Activated naive CD4-positive, alpha-beta T cell treated with anti-CD3 and anti-CD28 coated beads, Interleukin-2, amount 10 ng/mL, durations not matched to agents 7 days and 5 days (primary cell): Measurements from ENCODE around the gene SH2D4B.

ENCODE experiments used
- CTCF ChIA-PET: fragments of 350-600 bp; sonication (Branson Sonifier 250); formaldehyde crosslinking; loops from one replicate; lab custom pipeline; 2021; ENCODE audit warnings: antibody characterized with exemption; lab: Charles Lee
- DNase-seq: peaks from one replicate; pipeline ENCODE4 v3.0.0-alpha.2; 2020
- H3K27ac Mint-ChIP-seq: one replicate; pipeline ENCODE4 v1.8.0; 2021; ENCODE audit warnings: mild to moderate bottlenecking, moderate library complexity, mixed read lengths
- H3K27me3 Mint-ChIP-seq: one replicate; pipeline ENCODE4 v1.8.0; 2021; ENCODE audit warnings: mild to moderate bottlenecking, mixed read lengths
- H3K36me3 Mint-ChIP-seq: one replicate; pipeline ENCODE4 v1.8.0; 2021; ENCODE audit warnings: mixed read lengths
- H3K4me1 Mint-ChIP-seq: one replicate; pipeline ENCODE4 v1.8.0; 2021; ENCODE audit warnings: mixed read lengths
- H3K4me3 Mint-ChIP-seq: one replicate; pipeline ENCODE4 v1.8.0; 2021; ENCODE audit warnings: mild to moderate bottlenecking, moderate library complexity, mixed read lengths
- H3K9me3 Mint-ChIP-seq: one replicate; pipeline ENCODE4 v1.8.0; 2021; ENCODE audit warnings: mixed read lengths

SH2D4B gene

GRCh38 chr10:80612261-80612660 is 74.6 kb downstream of the SH2D4B start:
- Mint-ChIP-seq H3K36me3 (no peaks in the 10 kb centered on the region), H3K4me1 (no peaks in the 10 kb centered on the region), H3K27ac (no peak overlapping the region), H3K9me3 (peaks cover 3% of the 10 kb centered on the region), H3K4me3 (no peak overlapping the region), H3K27me3 (peaks cover 16% of the 10 kb centered on the region)
- DNase-seq = no peak
- CTCF ChIA-PET = interaction anchor here (2.8 kb wide), 1 partner anchor 12 kb away, joined by 10 read pairs; no protein-coding TSS in a partner anchor

GRCh38 chr10:80613466-80614170 is 75.9 kb downstream of the SH2D4B start:
- CTCF ChIA-PET = no interaction called here
- Mint-ChIP-seq H3K27ac (no peak overlapping the region), H3K4me1 (no peaks in the 10 kb centered on the region), H3K9me3 (peaks cover 3% of the 10 kb centered on the region), H3K27me3 (peaks cover 13% of the 10 kb centered on the region), H3K4me3 (no peak overlapping the region), H3K36me3 (no peaks in the 10 kb centered on the region)
- DNase-seq = no peak

- CTCF ChIA-PET = no interaction called here
- H3K36me3 Mint-ChIP-seq = no peaks in the 10 kb centered on the region
- H3K9me3 Mint-ChIP-seq = peaks cover 3% of the 10 kb centered on the region
- peaks cover 11% of the 10 kb centered on the region for H3K27me3 Mint-ChIP-seq
- H3K4me3 Mint-ChIP-seq = no peak overlapping the region
- no peak for DNase-seq
- H3K27ac Mint-ChIP-seq = no peak overlapping the region
- no peaks in the 10 kb centered on the region for H3K4me1 Mint-ChIP-seq
Measured at GRCh38 chr10:80614576-80615416, 77.1 kb downstream of the SH2D4B start.

- DNase-seq = no peak
- H3K4me1 Mint-ChIP-seq = no peaks in the 10 kb centered on the region
- no peak overlapping the region for H3K4me3 Mint-ChIP-seq
Measured at GRCh38 chr10:80617807-80618206, 80.1 kb downstream of the SH2D4B start.

GRCh38 chr10:80619036-80619435 is 81.3 kb downstream of the SH2D4B start:
- H3K27me3 Mint-ChIP-seq = peaks cover 4% of the 10 kb centered on the region
- H3K27ac Mint-ChIP-seq = no peak overlapping the region
- H3K4me1 Mint-ChIP-seq = no peaks in the 10 kb centered on the region
- CTCF ChIA-PET = interaction anchor here (1.0 to 1.5 kb wide), 3 partner anchors 19 to 43 kb away, joined by 3 to 5 read pairs (median 3); no protein-coding TSS in a partner anchor
- H3K9me3 Mint-ChIP-seq = no peaks in the 10 kb centered on the region
- DNase-seq = no peak
- no peak overlapping the region for H3K4me3 Mint-ChIP-seq
- no peaks in the 10 kb centered on the region for H3K36me3 Mint-ChIP-seq

More at GRCh38 chr10:80617807-80618206, 80.1 kb downstream of the SH2D4B start:
- H3K27ac Mint-ChIP-seq = no peak overlapping the region
- H3K9me3 Mint-ChIP-seq = peaks cover 3% of the 10 kb centered on the region
- no peaks in the 10 kb centered on the region for H3K36me3 Mint-ChIP-seq
- CTCF ChIA-PET = interaction anchor here (1.5 kb wide), 1 partner anchor 21 kb away, joined by 3 read pairs; no protein-coding TSS in a partner anchor
- peaks cover 7% of the 10 kb centered on the region for H3K27me3 Mint-ChIP-seq

GRCh38 chr10:80622153-80622552 is 84.5 kb downstream of the SH2D4B start:
- peaks cover 4% of the 10 kb centered on the region for H3K27me3 Mint-ChIP-seq
- no peaks in the 10 kb centered on the region for H3K9me3 Mint-ChIP-seq
- no peak overlapping the region for H3K27ac Mint-ChIP-seq
- CTCF ChIA-PET = no interaction called here
- H3K36me3 Mint-ChIP-seq = no peaks in the 10 kb centered on the region
- no peaks in the 10 kb centered on the region for H3K4me1 Mint-ChIP-seq
- DNase-seq = no peak
- no peak overlapping the region for H3K4me3 Mint-ChIP-seq

- H3K4me1 Mint-ChIP-seq = no peaks in the 10 kb centered on the region
- peaks cover 6% of the 10 kb centered on the region for H3K27me3 Mint-ChIP-seq
- CTCF ChIA-PET = no interaction called here
- no peak for DNase-seq
- no peak overlapping the region for H3K4me3 Mint-ChIP-seq
- H3K36me3 Mint-ChIP-seq = no peaks in the 10 kb centered on the region
- no peak overlapping the region for H3K27ac Mint-ChIP-seq
- H3K9me3 Mint-ChIP-seq = no peaks in the 10 kb centered on the region
Measured at GRCh38 chr10:80630324-80630723, 92.6 kb downstream of the SH2D4B start.

GRCh38 chr10:80632742-80633141 is 95.0 kb downstream of the SH2D4B start:
- CTCF ChIA-PET = no interaction called here
- no peaks in the 10 kb centered on the region for H3K36me3 Mint-ChIP-seq
- H3K4me3 Mint-ChIP-seq = no peak overlapping the region
- no peak overlapping the region for H3K27ac Mint-ChIP-seq
- H3K9me3 Mint-ChIP-seq = no peaks in the 10 kb centered on the region
- DNase-seq = no peak
- H3K27me3 Mint-ChIP-seq = peaks cover 6% of the 10 kb centered on the region
- H3K4me1 Mint-ChIP-seq = no peaks in the 10 kb centered on the region

GRCh38 chr10:80633383-80633860 is 95.7 kb downstream of the SH2D4B start:
- no peak for DNase-seq
- peaks cover 12% of the 10 kb centered on the region for H3K27me3 Mint-ChIP-seq
- no peaks in the 10 kb centered on the region for H3K4me1 Mint-ChIP-seq
- CTCF ChIA-PET = no interaction called here
- no peaks in the 10 kb centered on the region for H3K36me3 Mint-ChIP-seq
- no peak overlapping the region for H3K4me3 Mint-ChIP-seq
- no peaks in the 10 kb centered on the region for H3K9me3 Mint-ChIP-seq
- no peak overlapping the region for H3K27ac Mint-ChIP-seq

GRCh38 chr10:80633910-80634309 is 96.2 kb downstream of the SH2D4B start:
- DNase-seq = no peak
- Mint-ChIP-seq H3K36me3 (no peaks in the 10 kb centered on the region), H3K4me1 (no peaks in the 10 kb centered on the region), H3K27ac (no peak overlapping the region), H3K27me3 (peaks cover 13% of the 10 kb centered on the region), H3K4me3 (no peak overlapping the region), H3K9me3 (no peaks in the 10 kb centered on the region)
- CTCF ChIA-PET = no interaction called here

GRCh38 chr10:80642661-80643060 is 105.0 kb downstream of the SH2D4B start:
- no peak for DNase-seq
- H3K27me3 Mint-ChIP-seq = peaks cover 15% of the 10 kb centered on the region
- H3K4me3 Mint-ChIP-seq = no peak overlapping the region
- H3K4me1 Mint-ChIP-seq = no peaks in the 10 kb centered on the region
- no peaks in the 10 kb centered on the region for H3K36me3 Mint-ChIP-seq
- H3K9me3 Mint-ChIP-seq = no peaks in the 10 kb centered on the region
- H3K27ac Mint-ChIP-seq = no peak overlapping the region
- CTCF ChIA-PET = interaction anchor here (0.7 kb wide), 1 partner anchor 8 kb away, joined by 3 read pairs; no protein-coding TSS in a partner anchor

- H3K36me3 Mint-ChIP-seq = no peaks in the 10 kb centered on the region
- no peaks in the 10 kb centered on the region for H3K9me3 Mint-ChIP-seq
- H3K27ac Mint-ChIP-seq = no peak overlapping the region
- no peak for DNase-seq
- peaks cover 7% of the 10 kb centered on the region for H3K27me3 Mint-ChIP-seq
- H3K4me3 Mint-ChIP-seq = no peak overlapping the region
- CTCF ChIA-PET = interaction anchor here (1.2 kb wide), 1 partner anchor 16 kb away, joined by 5 read pairs; no protein-coding TSS in a partner anchor
- H3K4me1 Mint-ChIP-seq = no peaks in the 10 kb centered on the region
Measured at GRCh38 chr10:80646366-80646765, 108.7 kb downstream of the SH2D4B start.

GRCh38 chr10:80647173-80647833 is 109.6 kb downstream of the SH2D4B start:
- no peaks in the 10 kb centered on the region for H3K36me3 Mint-ChIP-seq
- H3K9me3 Mint-ChIP-seq = no peaks in the 10 kb centered on the region
- H3K4me3 Mint-ChIP-seq = no peak overlapping the region
- no peak overlapping the region for H3K27ac Mint-ChIP-seq
- H3K27me3 Mint-ChIP-seq = peaks cover 7% of the 10 kb centered on the region
- H3K4me1 Mint-ChIP-seq = no peaks in the 10 kb centered on the region
- CTCF ChIA-PET = no interaction called here
- DNase-seq = no peak

GRCh38 chr10:80648106-80648505 is 110.4 kb downstream of the SH2D4B start:
- H3K36me3 Mint-ChIP-seq = no peaks in the 10 kb centered on the region
- H3K4me3 Mint-ChIP-seq = no peak overlapping the region
- no peak for DNase-seq
- peaks cover 11% of the 10 kb centered on the region for H3K27me3 Mint-ChIP-seq
- CTCF ChIA-PET = interaction anchor here (1.2 kb wide), 1 partner anchor 13 kb away, joined by 4 read pairs; no protein-coding TSS in a partner anchor
- H3K9me3 Mint-ChIP-seq = no peaks in the 10 kb centered on the region
- H3K27ac Mint-ChIP-seq = no peak overlapping the region
- H3K4me1 Mint-ChIP-seq = no peaks in the 10 kb centered on the region
